Activated CD8-positive, alpha-beta T cell treated with anti-CD3 and anti-CD28 coated beads, Interleukin-2, amount 10 ng/mL, durations not matched to agents 7 days and 5 days (primary cell): Measurements from ENCODE around the gene EVX1. TPM values are rescaled to one million over a fixed set of nuclear protein-coding genes. Genes with fewer than 3 reads are reported as not detected.

Experiments used
- ATAC-seq: fragments of 150-1000 bp; cut with Tn5 transposase; one replicate; pipeline ENCODE4 v1.10.0; 2021; ENCODE audit warnings: moderate library complexity
- CTCF ChIA-PET: fragments of 350-600 bp; sonication (Branson Sonifier 250); formaldehyde crosslinking; loops from one replicate; lab custom pipeline; 2021; ENCODE audit warnings: antibody characterized with exemption; lab: Charles Lee
- POLR2A ChIA-PET: fragments of 350-600 bp; sonication (Branson Sonifier 250); formaldehyde crosslinking; loops from one replicate; lab custom pipeline; 2021; ENCODE audit warnings: antibody characterized with exemption; lab: Charles Lee
- DNase-seq: peaks from one replicate; pipeline ENCODE4 v3.0.0-alpha.2; 2020
- H3K27ac Mint-ChIP-seq: one replicate; pipeline ENCODE4 v1.8.0; 2021; ENCODE audit warnings: mild to moderate bottlenecking, mixed read lengths
- H3K27me3 Mint-ChIP-seq: one replicate; pipeline ENCODE4 v1.8.0; 2021; ENCODE audit warnings: low read depth, mixed read lengths
- H3K36me3 Mint-ChIP-seq: one replicate; pipeline ENCODE4 v1.8.0; 2021; ENCODE audit warnings: low read depth, mixed read lengths
- H3K4me1 Mint-ChIP-seq: one replicate; pipeline ENCODE4 v1.8.0; 2021; ENCODE audit warnings: low read depth, mixed read lengths
- H3K4me3 Mint-ChIP-seq: one replicate; pipeline ENCODE4 v1.8.0; 2021; ENCODE audit warnings: mild to moderate bottlenecking, mixed read lengths
- H3K9me3 Mint-ChIP-seq: one replicate; pipeline ENCODE4 v1.8.0; 2022; ENCODE audit warnings: mixed read lengths; ENCODE audit not compliant: insufficient read depth
- total RNA-seq, 2 experiments: library from RNA; stranded (reverse); gene quantifications; one replicate each; pipeline ENCODE4 v1.2.3, GENCODE V29; 2021

EVX1 gene
- total RNA-seq, 2 experiments from 2014 or later: not detected

DNA sequence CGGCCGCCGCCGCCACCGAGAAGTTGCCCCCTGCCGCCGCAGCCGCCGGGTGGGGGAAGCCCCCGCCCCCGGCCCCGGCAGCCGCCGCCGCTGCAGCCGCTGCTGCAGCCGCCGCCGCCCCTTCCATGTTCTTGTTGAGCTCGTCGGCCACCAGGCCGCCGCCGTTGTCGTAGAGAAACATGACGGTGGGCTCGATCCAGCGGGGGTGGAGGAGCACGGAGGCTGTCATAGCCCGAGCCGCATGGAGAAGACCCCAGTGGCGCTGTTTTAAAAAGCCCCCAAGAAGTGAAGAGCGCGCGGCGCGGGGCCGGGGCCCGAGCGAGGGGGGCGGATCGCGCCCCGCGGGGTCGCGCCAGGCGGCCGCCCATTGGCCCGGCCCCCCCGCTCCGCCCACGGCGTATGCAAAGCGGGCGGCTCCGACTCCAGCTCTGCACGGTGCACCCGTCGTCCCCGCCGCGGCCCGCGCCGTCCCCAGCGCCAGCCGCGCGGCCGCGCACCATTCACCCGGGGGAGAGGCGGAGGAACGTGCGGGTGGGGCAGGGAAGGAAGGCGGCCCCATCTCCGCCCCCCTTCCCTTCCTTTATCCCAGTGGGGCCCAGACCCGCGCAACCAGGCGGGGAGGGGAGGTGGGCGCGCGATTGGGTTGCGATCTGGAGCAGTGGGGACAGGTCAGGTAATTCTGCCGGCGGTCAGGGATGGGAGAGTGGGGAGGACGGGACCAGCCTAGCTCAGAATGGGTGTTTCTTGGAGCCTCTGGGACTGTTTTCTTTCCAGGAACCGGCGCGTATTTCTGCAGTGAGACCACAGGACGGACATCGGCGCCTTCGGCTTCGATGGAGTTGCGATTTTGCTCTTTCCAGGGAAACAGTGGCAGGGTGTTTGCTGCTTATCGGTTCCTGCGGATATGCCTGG is 42.5 kb upstream of the EVX1 start, which contains the start of gene HOXA13:
Gene HOXA13 (minus strand): TSS at position 243 of the 912 bp plus-strand sequence. CDS start 14 bp downstream, at position 229.
- ChIA-PET CTCF (interaction anchor here (1.7 to 2.0 kb wide), 3 partner anchors 9 to 38 kb away, joined by 3 to 6 read pairs (median 5); no protein-coding TSS in a partner anchor), POLR2A (no interaction called here)
- H3K36me3 Mint-ChIP-seq: no peaks in the 10 kb centered on the region
- no peaks in the 10 kb centered on the region for H3K9me3 Mint-ChIP-seq
- H3K4me3 Mint-ChIP-seq: peak within 1 kb of the TSS; percentile 63
- peaks cover 81% of the 10 kb centered on the region for H3K27me3 Mint-ChIP-seq
- peak; percentile 70 for ATAC-seq
- no peak for DNase-seq
- peak within 1 kb of the TSS; percentile 46 for H3K27ac Mint-ChIP-seq
- H3K4me1 Mint-ChIP-seq: peaks cover 29% of the 10 kb centered on the region

- DNase-seq (no peak), ATAC-seq (no peak)
- H3K4me1 Mint-ChIP-seq: peaks cover 33% of the 10 kb centered on the region
- H3K27me3 Mint-ChIP-seq: peaks cover 83% of the 10 kb centered on the region
- peak overlapping the region; percentile 55 for H3K4me3 Mint-ChIP-seq
- ChIA-PET POLR2A (no interaction called here), CTCF (interaction anchor here (0.6 to 1.7 kb wide), 2 partner anchors 10 to 1333 kb away, joined by 3 read pairs; no protein-coding TSS in a partner anchor)
- no peaks in the 10 kb centered on the region for H3K36me3 Mint-ChIP-seq
- no peaks in the 10 kb centered on the region for H3K9me3 Mint-ChIP-seq
- H3K27ac Mint-ChIP-seq: peak overlapping the region; percentile 46
These were observed 41.6 kb upstream of the EVX1 start for GRCh38 chr7:27200761-27201579.

DNA sequence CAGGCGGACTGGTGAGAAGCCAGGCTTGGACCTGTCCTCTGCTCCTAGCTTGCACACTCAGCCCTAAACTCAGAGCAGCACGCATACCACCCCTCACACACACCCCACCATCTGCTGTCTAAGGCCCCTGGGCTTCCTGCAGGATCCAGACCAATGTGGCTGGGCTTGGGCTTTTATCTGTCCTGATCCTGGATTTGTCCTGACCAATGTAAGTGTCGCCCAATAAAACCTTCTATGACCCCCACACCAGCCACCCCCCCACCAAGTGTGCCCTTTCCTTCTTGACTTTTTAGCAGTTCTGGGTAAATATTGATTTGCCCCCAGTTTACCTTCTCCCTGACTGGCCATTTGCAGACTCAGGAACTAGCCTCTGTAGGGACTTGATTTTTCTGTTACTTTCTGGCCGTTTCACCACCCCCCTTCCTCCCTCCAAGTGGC is 41.0 kb upstream of the EVX1 start:
- ATAC-seq (no peak), DNase-seq (no peak)
- no peaks in the 10 kb centered on the region for H3K9me3 Mint-ChIP-seq
- H3K27ac Mint-ChIP-seq: no peak overlapping the region
- POLR2A ChIA-PET: no interaction called here
- CTCF ChIA-PET: interaction anchor here (0.6 to 1.7 kb wide), 4 partner anchors 9 to 1333 kb away, joined by 3 to 6 read pairs (median 3); no protein-coding TSS in a partner anchor
- H3K36me3 Mint-ChIP-seq: no peaks in the 10 kb centered on the region
- no peak overlapping the region for H3K4me3 Mint-ChIP-seq
- H3K4me1 Mint-ChIP-seq: peaks cover 35% of the 10 kb centered on the region
- H3K27me3 Mint-ChIP-seq: peaks cover 84% of the 10 kb centered on the region

DNA sequence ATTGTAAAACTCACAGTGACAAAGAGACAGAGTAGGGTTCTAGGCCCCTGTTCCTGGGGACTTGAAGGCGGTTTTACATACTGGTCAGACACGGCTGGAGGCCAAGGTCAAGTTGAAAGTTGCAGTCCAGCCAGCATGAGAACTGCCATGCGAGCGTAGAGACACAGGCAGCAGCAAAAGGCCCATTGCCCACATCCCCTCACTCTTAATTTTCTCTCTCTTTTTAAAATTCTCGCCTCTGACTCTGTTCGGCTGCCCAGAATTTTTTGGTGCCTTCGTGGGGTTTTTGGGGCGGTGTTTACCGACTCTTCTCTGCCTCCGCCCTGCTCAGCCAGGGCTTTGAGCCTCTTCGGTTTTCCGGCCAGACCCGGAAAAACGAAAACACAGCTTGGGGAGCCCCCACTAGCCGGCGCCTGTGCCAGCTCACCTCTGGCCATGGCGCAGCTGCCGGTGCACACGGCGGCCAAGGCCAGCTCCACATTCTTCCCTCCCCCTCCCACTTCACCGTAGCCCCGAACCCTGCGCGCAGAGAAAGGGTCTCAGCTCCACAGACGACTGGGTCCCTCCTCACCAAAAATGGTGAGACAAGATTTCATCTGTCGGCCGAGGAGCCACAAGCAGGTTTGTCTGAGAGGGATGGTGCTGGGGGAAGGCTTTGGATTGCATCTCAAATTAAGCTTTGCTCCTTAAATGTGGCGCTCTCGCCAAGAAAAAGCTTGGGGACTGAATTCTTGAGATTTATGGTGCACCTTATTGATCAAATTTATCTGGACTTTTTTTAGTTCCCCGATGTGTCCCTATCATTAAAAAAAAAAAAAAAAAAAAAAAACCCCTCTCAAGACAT is 40.4 kb upstream of the EVX1 start:
- ATAC-seq (no peak), DNase-seq (no peak)
- H3K36me3 Mint-ChIP-seq: no peaks in the 10 kb centered on the region
- ChIA-PET POLR2A (no interaction called here), CTCF (interaction anchor here (1.0 to 1.3 kb wide), 3 partner anchors 9 to 719 kb away, joined by 3 to 6 read pairs (median 3); no protein-coding TSS in a partner anchor)
- peaks cover 88% of the 10 kb centered on the region for H3K27me3 Mint-ChIP-seq
- H3K4me1 Mint-ChIP-seq: peaks cover 35% of the 10 kb centered on the region
- no peak overlapping the region for H3K27ac Mint-ChIP-seq
- H3K4me3 Mint-ChIP-seq: no peak overlapping the region
- no peaks in the 10 kb centered on the region for H3K9me3 Mint-ChIP-seq

GRCh38 chr7:27202862-27203134 is 39.8 kb upstream of the EVX1 start:
- Mint-ChIP-seq H3K36me3 (no peaks in the 10 kb centered on the region), H3K4me3 (no peak overlapping the region), H3K4me1 (peaks cover 35% of the 10 kb centered on the region), H3K27ac (no peak overlapping the region), H3K27me3 (peaks cover 88% of the 10 kb centered on the region), H3K9me3 (no peaks in the 10 kb centered on the region)
- CTCF ChIA-PET: interaction anchor here (1.0 to 1.3 kb wide), 3 partner anchors 8 to 718 kb away, joined by 3 to 6 read pairs (median 3); no protein-coding TSS in a partner anchor
- POLR2A ChIA-PET: no interaction called here
- ATAC-seq (no peak), DNase-seq (no peak)

DNA sequence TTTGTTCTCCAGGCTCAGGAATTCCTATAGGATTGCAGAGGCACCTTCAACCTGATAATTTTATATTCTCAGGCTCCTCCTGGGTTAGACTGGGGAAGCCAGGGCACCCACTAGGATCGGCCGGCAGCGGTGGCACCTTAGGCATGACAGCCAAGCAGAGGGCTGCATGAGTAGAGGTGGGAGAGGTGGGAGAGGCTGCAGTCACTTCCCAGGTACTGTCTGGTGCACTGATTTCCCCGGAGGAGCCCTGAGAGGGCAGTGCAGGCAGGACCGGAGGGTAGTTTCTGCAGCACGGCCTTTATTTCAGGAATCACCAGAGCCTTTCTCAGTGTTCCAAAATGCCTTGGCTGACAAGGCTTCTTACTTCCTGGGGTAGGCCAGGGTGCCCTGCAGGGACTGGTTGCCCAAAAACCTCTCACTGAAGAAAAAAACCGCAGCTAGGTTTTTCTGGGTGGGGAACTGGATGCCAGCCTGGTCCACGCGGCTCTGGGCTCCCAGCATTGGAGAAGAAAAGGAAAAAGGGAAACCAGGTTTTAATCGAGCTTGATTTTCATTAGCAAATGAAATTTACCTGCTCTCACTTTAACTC is 39.1 kb upstream of the EVX1 start:
- Mint-ChIP-seq H3K36me3 (no peaks in the 10 kb centered on the region), H3K9me3 (no peaks in the 10 kb centered on the region), H3K4me3 (no peak overlapping the region), H3K27me3 (peaks cover 87% of the 10 kb centered on the region), H3K27ac (no peak overlapping the region), H3K4me1 (peaks cover 35% of the 10 kb centered on the region)
- DNase-seq: no peak
- ChIA-PET POLR2A (no interaction called here), CTCF (interaction anchor here (1.0 kb wide), 1 partner anchor 53 kb away, joined by 3 read pairs; no protein-coding TSS in a partner anchor)
- ATAC-seq: no peak

DNA sequence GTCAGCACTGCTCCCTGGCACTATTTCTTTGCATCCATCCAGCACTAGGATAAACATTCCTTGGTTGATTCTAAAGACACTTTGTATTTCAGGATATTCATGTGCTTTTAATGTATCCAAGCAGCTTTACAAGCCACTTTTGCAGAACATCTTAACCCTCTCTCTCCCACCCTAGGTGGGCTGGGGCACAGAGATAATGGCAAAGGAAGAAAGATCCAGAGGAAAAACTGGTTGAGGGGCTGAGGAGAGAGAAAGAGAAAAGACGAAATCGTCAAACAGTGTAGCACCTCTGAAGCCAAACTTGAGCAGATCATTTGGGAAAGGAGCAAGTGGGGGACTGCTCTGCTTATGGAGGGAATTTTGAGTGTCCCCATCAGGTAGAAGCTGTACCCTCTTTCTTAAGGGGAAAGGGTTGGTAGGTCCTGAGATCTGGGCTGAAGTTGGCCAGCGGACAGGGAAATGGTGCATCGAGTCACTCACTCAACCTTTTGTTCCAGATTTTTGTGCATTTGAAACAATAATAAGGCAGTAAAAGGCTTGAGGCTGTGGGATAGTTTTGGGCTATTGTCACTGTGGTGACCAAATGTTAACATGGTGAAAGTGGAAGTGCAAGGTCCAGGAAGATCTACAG is 38.5 kb upstream of the EVX1 start:
- H3K27me3 Mint-ChIP-seq: peaks cover 84% of the 10 kb centered on the region
- ChIA-PET CTCF (interaction anchor here (0.7 to 1.4 kb wide), 3 partner anchors 8 to 43 kb away, joined by 3 to 5 read pairs (median 3); no protein-coding TSS in a partner anchor), POLR2A (no interaction called here)
- DNase-seq (no peak), ATAC-seq (no peak)
- no peak overlapping the region for H3K27ac Mint-ChIP-seq
- H3K4me1 Mint-ChIP-seq: peaks cover 33% of the 10 kb centered on the region
- no peak overlapping the region for H3K4me3 Mint-ChIP-seq
- no peaks in the 10 kb centered on the region for H3K36me3 Mint-ChIP-seq
- H3K9me3 Mint-ChIP-seq: no peaks in the 10 kb centered on the region

DNA sequence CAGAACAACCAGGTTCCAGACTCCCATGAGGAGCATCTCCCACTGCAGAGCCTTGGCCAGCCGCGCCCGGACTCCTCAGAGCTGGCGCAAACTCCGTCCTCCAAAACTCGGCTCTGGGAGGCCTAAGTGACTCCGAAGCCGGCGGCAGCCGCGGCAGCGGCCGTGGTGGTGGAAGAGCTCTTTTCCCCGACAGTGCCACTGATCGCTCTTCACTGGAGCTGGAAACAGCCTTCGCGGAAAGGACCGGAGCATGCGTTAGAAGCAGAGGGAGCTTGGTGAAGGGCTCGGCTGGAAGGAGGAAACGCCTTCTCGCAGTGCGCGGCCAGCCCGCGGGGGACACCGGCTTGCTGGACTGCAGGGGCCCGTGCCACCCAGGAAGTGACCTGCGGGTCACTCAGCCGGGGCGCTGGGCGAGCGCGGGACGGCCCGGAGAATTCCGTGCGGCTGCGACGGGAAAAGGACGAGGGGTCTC is 37.7 kb upstream of the EVX1 start:
- no peaks in the 10 kb centered on the region for H3K9me3 Mint-ChIP-seq
- H3K27ac Mint-ChIP-seq: no peak overlapping the region
- POLR2A ChIA-PET: no interaction called here
- peaks cover 87% of the 10 kb centered on the region for H3K27me3 Mint-ChIP-seq
- H3K4me1 Mint-ChIP-seq: peaks cover 32% of the 10 kb centered on the region
- DNase-seq (no peak), ATAC-seq (no peak)
- H3K36me3 Mint-ChIP-seq: no peaks in the 10 kb centered on the region
- CTCF ChIA-PET: interaction anchor here (0.7 to 1.4 kb wide), 3 partner anchors 9 to 44 kb away, joined by 3 to 5 read pairs (median 3); no protein-coding TSS in a partner anchor
- no peak overlapping the region for H3K4me3 Mint-ChIP-seq

- CTCF ChIA-PET: interaction anchor here (0.9 to 1.4 kb wide), 2 partner anchors 10 to 45 kb away, joined by 3 to 5 read pairs; no protein-coding TSS in a partner anchor
These were observed 37.0 kb upstream of the EVX1 start for GRCh38 chr7:27205325-27206280.

More at GRCh38 chr7:27205325-27206280, 37.0 kb upstream of the EVX1 start:
- Mint-ChIP-seq H3K27me3 (peaks cover 88% of the 10 kb centered on the region), H3K4me3 (no peak overlapping the region), H3K9me3 (no peaks in the 10 kb centered on the region), H3K27ac (no peak overlapping the region), H3K36me3 (no peaks in the 10 kb centered on the region), H3K4me1 (peaks cover 31% of the 10 kb centered on the region)
- POLR2A ChIA-PET: no interaction called here
- DNase-seq (no peak), ATAC-seq (no peak)
